Epithelial cell of esophagus (primary cell): Measurements from ENCODE around the gene CFAP97D2.
A peak's percentile ranks its signal among the peaks of the same experiment; 100 is the strongest.
"Not testable (repeated sequence)": the region's sequence is repeated elsewhere in the genome, so short reads cannot be mapped to it uniquely, and the experiment has no call there.

ENCODE experiments used
- DNase-seq: peaks from one replicate; pipeline ENCODE4 v3.0.0; 2010; ENCODE audit warnings: low read depth
- H3K4me3 ChIP-seq: 2 replicates; pipeline ENCODE4 v1.5.1; 2011; ENCODE audit warnings: mild to moderate bottlenecking, low read length, control low read depth
- CTCF ChIP-seq: IDR thresholded peaks from 2 replicates; pipeline ENCODE4 v1.5.1; 2011; ENCODE audit warnings: low read depth, mild to moderate bottlenecking, low read length, control low read depth, inconsistent platforms; ENCODE audit not compliant: insufficient read depth; ENCODE audit errors: missing control alignments

CFAP97D2 gene

GRCh38 chr13:114155320-114155719, 23.7 kb upstream of the CFAP97D2 start:
- no peak for DNase-seq
- TF ChIP-seq CTCF, result no peak
- H3K4me3 ChIP-seq, result no peak overlapping the region

GRCh38 chr13:114155926-114156883, 22.9 kb upstream of the CFAP97D2 start:
- no peak overlapping the region for H3K4me3 ChIP-seq
- DNase-seq, result no peak
- TF ChIP-seq CTCF, result no peak

- no peak for DNase-seq
- no peak for TF ChIP-seq CTCF
- no peak overlapping the region for H3K4me3 ChIP-seq
Measured at GRCh38 chr13:114157869-114158495, 21.1 kb upstream of the CFAP97D2 start.

- not testable (repeated sequence) for DNase-seq, H3K4me3 ChIP-seq
Measured at GRCh38 chr13:114158869-114159666, 20.0 kb upstream of the CFAP97D2 start.

GRCh38 chr13:114161028-114161556, 18.0 kb upstream of the CFAP97D2 start:
- TF ChIP-seq CTCF, result no peak
- DNase-seq, result no peak
- H3K4me3 ChIP-seq, result no peak overlapping the region

- peak overlapping the region; percentile 20 for H3K4me3 ChIP-seq
- DNase-seq, result peak; percentile 26
- TF ChIP-seq CTCF, result no peak
Measured at GRCh38 chr13:114161644-114162532, 17.2 kb upstream of the CFAP97D2 start.
